RKO (cell line): ENCODE measurements around the gene ALAD.
A peak's percentile ranks its signal among the peaks of the same experiment; 100 is the strongest.

Experiments used
- DNase-seq: peaks from one replicate; pipeline ENCODE4 v3.0.0-alpha.2; 2016; ENCODE audit warnings: low spot score

ALAD gene

DNA sequence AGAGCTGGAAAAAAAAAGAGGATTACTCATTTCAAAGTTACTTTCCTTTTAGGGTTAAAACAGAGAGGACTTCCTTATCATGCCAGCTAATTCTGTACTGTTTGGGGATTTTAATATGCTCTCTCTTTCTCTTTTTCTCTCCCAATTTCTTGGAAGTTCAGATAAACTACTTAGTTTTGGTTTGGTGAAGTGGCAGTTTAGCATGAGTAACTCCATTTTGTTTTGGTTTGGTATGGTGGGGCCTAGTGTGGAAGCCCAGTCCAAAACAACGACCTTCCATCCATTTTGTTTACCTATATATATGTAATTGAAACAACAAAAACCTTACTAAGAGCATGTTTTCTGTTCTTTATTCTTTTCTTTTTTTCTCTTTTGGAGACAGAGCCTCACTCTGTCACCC is 55.4 kb downstream of the ALAD start:
- DNase-seq = no peak

DNA sequence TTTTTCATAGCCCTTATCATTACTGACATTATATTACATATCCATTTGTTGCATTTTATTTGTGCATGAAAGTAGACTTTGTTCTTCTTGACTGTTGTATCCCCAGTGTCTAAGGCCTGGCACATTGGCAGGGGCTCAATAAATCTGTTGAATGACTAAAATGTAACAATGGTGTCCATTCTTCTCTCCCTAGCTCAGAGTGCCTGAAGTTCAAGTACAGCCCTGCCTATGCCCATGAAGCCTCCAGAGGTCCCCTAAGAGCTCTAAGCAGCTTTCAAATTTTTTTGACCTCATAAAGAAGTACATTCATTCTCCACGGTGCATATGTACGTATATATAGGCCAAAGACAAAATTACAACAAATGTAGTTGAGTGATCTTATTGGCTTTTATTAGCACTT is 55.9 kb downstream of the ALAD start:
- DNase-seq = peak; percentile 24

- DNase-seq = peak; percentile 28
Observed at GRCh38 chr9:113343732-113344231, 57.3 kb downstream of the ALAD start.

GRCh38 chr9:113341712-113342410 is 59.2 kb downstream of the ALAD start:
- peak; percentile 52 for DNase-seq

GRCh38 chr9:113340011-113340699 is 60.9 kb downstream of the ALAD start, which contains the start of gene WDR31:
TSS of gene WDR31 (minus strand) at chr9:113340275. CDS start at chr9:113332022, 8,253 bp downstream.
- peak; percentile 92 for DNase-seq

DNA sequence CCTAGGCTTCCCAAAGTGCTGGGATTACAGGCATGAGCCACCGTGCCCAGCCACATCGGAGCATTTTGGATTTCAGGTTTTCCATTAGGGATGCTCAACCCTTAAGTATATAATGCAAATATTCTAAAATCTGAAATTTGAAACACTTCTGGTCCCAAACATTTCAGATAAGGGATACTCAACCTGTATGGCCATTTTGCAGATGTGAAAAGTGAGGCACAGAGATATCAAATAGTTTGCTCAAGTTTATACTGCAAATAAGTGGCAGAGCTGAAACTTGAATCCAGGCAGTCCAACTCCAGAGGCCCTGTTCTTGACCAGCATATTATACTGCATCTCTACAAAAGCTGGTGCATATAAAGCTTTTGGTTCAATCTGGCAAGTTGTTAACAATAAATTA is 63.4 kb downstream of the ALAD start:
- no peak for DNase-seq
